Mucosa of rectum (tissue), 2 donors: ENCODE measurements around the gene TMEM247.
"Not testable (repeated sequence)": the region's sequence is repeated elsewhere in the genome, so short reads cannot be mapped to it uniquely, and the experiment has no call there.

Experiments
- H3K27ac ChIP-seq, 2 donors: one replicate each; pipeline ENCODE4 v1.7.0; 2013; ENCODE audit warnings: inconsistent platforms in 2 of 2, low read depth in 2 of 2, low read length in 2 of 2
- H3K27me3 ChIP-seq, 2 donors: one replicate each; pipeline ENCODE4 v1.7.0; 2013; ENCODE audit warnings: low read length in 2 of 2; ENCODE audit not compliant: control insufficient read depth in 2 of 2, insufficient read depth in 2 of 2
- H3K36me3 ChIP-seq, 2 donors: one replicate each; pipeline ENCODE4 v1.7.0; 2013; ENCODE audit warnings: low read length in 2 of 2; ENCODE audit not compliant: control insufficient read depth in 2 of 2, insufficient read depth in 2 of 2
- H3K4me1 ChIP-seq, 2 donors: one replicate each; pipeline ENCODE4 v1.7.0; 2013; ENCODE audit warnings: low read length in 2 of 2, mild to moderate bottlenecking in 1 of 2; ENCODE audit not compliant: control insufficient read depth in 2 of 2, insufficient read depth in 2 of 2
- H3K4me3 ChIP-seq, 2 donors: one replicate each; pipeline ENCODE4 v1.7.0; 2013; ENCODE audit warnings: low read length in 2 of 2
- H3K9ac ChIP-seq, 2 donors: one replicate each; pipeline ENCODE4 v1.7.0; 2013; ENCODE audit warnings: low read length in 2 of 2, low read depth in 1 of 2, mild to moderate bottlenecking in 1 of 2
- H3K9me3 ChIP-seq, 2 donors: one replicate each; pipeline ENCODE4 v1.7.0; 2013; ENCODE audit warnings: low read length in 2 of 2; ENCODE audit not compliant: control insufficient read depth in 2 of 2
- donor health status: healthy.
- donor health status: Normal muscosa, but diverticular disease.

Gene TMEM247

DNA sequence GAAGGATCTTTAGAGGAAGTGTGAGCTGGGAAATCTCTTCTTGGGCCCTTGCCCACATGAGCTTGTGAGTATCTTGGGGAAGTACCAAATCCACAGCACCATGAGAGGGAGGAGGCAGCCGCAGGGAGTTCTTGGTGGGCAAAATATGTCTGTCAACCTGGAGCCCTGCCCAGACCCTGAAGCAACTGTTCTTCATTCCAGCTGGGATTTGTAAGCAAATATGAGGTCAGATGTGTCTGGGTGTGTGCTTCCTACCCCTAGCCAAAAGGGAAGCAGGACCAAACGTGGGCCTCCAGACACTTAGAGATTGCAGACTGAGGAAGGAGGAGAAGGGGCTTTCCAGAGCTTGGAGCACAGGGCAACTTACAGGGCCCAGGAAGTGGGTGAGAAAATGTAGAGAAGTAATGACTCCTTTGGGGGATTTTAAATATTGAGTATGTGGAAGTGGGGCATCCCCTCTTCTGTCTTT is 41.9 kb downstream of the TMEM247 start:
- Histone ChIP-seq H3K9me3 (no peaks in the 10 kb centered on the region), H3K4me3 (no peak overlapping the region), H3K9ac (no peak overlapping the region), H3K36me3 (no peaks in the 10 kb centered on the region), H3K27me3 (no peaks in the 10 kb centered on the region), H3K27ac (peak overlapping the region in 1 of 2 donors; percentile 17), H3K4me1 (no peaks in the 10 kb centered on the region)

DNA sequence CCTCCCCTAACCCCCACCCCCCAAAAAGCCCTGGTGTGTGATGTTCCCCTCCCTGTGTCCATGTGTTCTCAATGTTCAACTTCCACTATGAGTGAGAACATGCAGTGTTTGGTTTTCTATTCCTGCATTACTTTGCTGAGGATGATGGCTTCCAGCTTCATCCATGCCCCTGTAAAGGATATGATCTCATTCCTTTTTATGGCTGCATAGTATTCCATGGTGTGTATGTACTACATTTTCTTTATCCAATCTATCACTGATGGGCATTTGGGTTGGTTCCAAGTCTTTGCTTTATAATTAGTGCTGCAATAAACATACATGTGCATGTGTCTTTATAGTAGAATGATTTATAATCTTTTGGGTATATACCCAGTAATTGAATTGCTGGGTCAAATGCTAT is 43.0 kb downstream of the TMEM247 start:
- not testable (repeated sequence) for H3K9me3 ChIP-seq, H3K27ac ChIP-seq, H3K4me3 ChIP-seq, H3K27me3 ChIP-seq, H3K36me3 ChIP-seq, H3K9ac ChIP-seq, H3K4me1 ChIP-seq

DNA sequence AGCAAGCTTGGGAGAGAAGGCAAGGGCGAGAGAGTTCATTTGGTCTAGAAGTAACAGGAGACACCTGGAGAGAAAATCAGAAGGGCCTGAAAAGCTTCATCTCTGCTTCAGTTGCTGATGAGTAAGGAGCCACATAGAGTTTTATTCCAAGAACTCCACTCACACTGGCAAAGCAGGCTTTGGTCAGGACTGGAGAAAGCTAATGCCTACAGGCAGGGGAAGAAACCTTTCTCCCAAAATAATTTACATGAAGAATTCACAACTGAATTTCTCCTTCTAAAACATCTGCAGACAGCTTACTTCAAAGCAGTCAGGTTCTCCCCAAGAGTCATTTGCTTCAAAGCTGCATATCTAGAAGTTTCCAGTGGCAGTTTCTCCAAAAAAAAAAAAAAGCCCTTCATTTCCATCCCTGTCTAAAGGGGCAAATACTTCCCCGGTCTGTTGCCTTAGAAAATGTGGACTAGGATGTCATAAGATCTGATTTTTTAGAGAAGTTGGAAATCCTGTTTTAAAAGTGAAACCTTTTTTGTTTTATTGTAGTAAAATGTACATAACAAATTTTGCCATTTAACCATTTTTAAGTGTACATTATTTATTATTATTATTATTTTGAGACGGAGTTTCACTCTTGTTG is 46.3 kb downstream of the TMEM247 start:
- Histone ChIP-seq H3K36me3 (no peaks in the 10 kb centered on the region), H3K27me3 (no peaks in the 10 kb centered on the region), H3K4me3 (no peak overlapping the region), H3K4me1 (no peaks in the 10 kb centered on the region), H3K27ac (no peak overlapping the region), H3K9ac (no peak overlapping the region), H3K9me3 (no peaks in the 10 kb centered on the region)

DNA sequence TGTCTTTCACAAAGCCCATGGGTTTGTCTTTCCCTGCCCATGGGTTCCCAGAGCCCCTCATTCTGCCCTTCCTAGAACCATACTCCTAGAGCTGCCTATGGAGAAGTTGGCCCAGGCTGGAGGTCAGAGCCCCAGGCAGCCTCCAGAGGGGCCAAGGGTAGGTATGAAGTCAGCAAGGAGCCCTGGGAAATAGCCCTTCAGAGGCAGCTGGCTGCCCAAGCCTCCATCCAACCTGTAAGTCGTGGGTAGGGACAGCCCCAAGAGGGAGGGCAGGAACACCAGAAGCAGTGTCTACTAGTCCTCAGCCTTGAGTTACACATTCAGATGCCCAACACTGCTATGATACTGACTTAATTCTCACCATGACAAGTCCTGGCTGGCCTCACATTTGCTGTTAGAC is 49.5 kb downstream of the TMEM247 start:
- Histone ChIP-seq H3K9me3 (no peaks in the 10 kb centered on the region), H3K4me3 (no peak overlapping the region), H3K4me1 (no peaks in the 10 kb centered on the region), H3K9ac (no peak overlapping the region), H3K27me3 (no peaks in the 10 kb centered on the region), H3K36me3 (no peaks in the 10 kb centered on the region), H3K27ac (no peak overlapping the region)

DNA sequence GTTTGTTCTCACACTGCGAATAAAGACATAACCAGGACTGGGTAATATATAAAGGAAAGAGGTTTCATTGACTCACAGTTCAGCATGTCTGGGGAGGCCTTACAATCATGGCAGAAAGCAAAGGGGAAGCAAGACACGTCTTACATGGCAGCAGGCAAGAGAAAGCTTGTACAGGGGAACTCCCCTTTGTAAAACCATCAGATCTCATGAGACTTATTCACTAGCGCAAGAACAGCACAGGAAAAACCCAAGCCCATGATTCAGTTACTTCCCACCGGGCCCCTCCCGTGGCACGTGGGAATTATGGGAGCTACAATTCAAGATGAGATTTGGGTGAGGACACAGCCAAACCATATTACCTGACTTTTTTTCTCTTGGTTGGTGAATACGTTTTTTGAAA is 51.3 kb downstream of the TMEM247 start:
- Histone ChIP-seq H3K4me3 (no peak overlapping the region), H3K27ac (no peak overlapping the region), H3K9me3 (no peaks in the 10 kb centered on the region), H3K9ac (no peak overlapping the region), H3K27me3 (no peaks in the 10 kb centered on the region), H3K4me1 (peaks cover 0 to 2% of the 10 kb centered on the region in 2 donors), H3K36me3 (no peaks in the 10 kb centered on the region)

DNA sequence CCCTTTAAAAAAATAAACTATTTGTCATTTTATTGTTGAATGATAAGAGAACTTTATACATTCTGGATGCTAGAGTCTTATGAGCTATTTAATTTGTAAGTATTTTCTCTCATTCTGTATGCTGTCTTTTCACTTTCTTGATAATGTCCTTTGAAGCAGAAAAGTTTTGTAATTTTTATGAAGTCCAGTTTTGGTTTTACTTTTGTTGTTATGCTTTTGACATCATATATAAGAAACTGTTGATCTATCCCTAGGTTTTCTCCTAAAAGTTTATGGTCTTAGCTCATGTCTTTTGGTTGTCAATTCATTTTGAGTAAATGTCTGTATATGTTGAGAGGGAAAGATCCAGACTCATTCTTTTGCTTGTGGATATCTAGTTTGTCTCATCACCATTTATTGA is 52.5 kb downstream of the TMEM247 start:
- Histone ChIP-seq H3K4me1 (peaks cover 0 to 2% of the 10 kb centered on the region in 2 donors), H3K4me3 (no peak overlapping the region), H3K27me3 (no peaks in the 10 kb centered on the region), H3K36me3 (no peaks in the 10 kb centered on the region), H3K9ac (no peak overlapping the region), H3K9me3 (no peaks in the 10 kb centered on the region), H3K27ac (no peak overlapping the region)
